K562 (cell line): ENCODE results near the gene MFSD6. TPM values are rescaled to one million over a fixed set of nuclear protein-coding genes. Genes with fewer than 3 reads are reported as not detected.

Experiments used
- BRF2 ChIP-seq: IDR thresholded peaks from 3 replicates; pipeline ENCODE4 v1.6.1; 2011; ENCODE audit warnings: borderline replicate concordance, mild to moderate bottlenecking; ENCODE audit not compliant: insufficient read length, insufficient read depth
- CBFB ChIP-seq: sonication (generic); formaldehyde crosslinking; IDR thresholded peaks from 2 replicates; pipeline ENCODE4 v1.4.0; 2020; ENCODE audit warnings: mild to moderate bottlenecking, missing genetic modification reagents
- ETV1 ChIP-seq: fragments of 450-650 bp; conservative IDR thresholded peaks from 2 replicates; pipeline ENCODE4 v1.6.1; 2016; ENCODE audit warnings: missing genetic modification characterization, control low read depth, low read depth, missing compliant biosample characterization
- GATAD2B ChIP-seq: fragments of 450-650 bp; IDR thresholded peaks from 2 replicates; pipeline ENCODE4 v1.6.1; 2017; ENCODE audit warnings: mild to moderate bottlenecking, borderline replicate concordance
- HDGF ChIP-seq: fragments of 450-650 bp; IDR thresholded peaks from 2 replicates; pipeline ENCODE4 v1.6.1; 2016
- ID3 ChIP-seq, 2 experiments: fragments of 250-450 bp in 1 of 2; fragments of 450-650 bp in 1 of 2; sonication (Bioruptor Pico) in 1 of 2; IDR thresholded peaks; 2 replicates each; pipeline versions ENCODE4 v1.6.1 to v1.8.0; 2016 to 2021; ENCODE audit warnings: mild to moderate bottlenecking in 2 of 2, moderate library complexity in 2 of 2, missing compliant biosample characterization in 1 of 2, missing genetic modification characterization in 1 of 2
- MBD2 ChIP-seq: sonication (generic); IDR thresholded peaks from 2 replicates; pipeline ENCODE4 v1.6.1; 2016; ENCODE audit warnings: low read depth, borderline replicate concordance
- NR3C1 ChIP-seq: sonication (generic); formaldehyde crosslinking; IDR thresholded peaks from 2 replicates; pipeline ENCODE4 v1.8.1; 2022; ENCODE audit warnings: missing genetic modification reagents
- RNF2 ChIP-seq: sonication (generic); IDR thresholded peaks from 2 replicates; pipeline ENCODE4 v1.6.1; 2016
- SOX6 ChIP-seq: fragments of 450-650 bp; IDR thresholded peaks from 2 replicates; pipeline ENCODE4 v1.6.1; 2014; ENCODE audit warnings: mild to moderate bottlenecking
- TSC22D4 ChIP-seq: fragments of 450-650 bp; IDR thresholded peaks from 2 replicates; pipeline ENCODE4 v1.6.1; 2016; ENCODE audit warnings: missing genetic modification characterization, missing biosample characterization, control low read depth
- ZFP30 ChIP-seq: fragments of 250-450 bp; sonication (Bioruptor Pico); IDR thresholded peaks from 2 replicates; pipeline ENCODE4 v1.8.0; 2022; ENCODE audit warnings: moderate library complexity, mild to moderate bottlenecking, inconsistent platforms, borderline replicate concordance
- ZMIZ1 ChIP-seq, 2 experiments: fragments of 150-350 bp in 1 of 2; IDR thresholded peaks; 2 replicates each; pipeline ENCODE4 v1.6.1; 2012 to 2016; ENCODE audit warnings: low read depth in 2 of 2, low read length in 2 of 2, mild to moderate bottlenecking in 1 of 2, moderate library complexity in 1 of 2
- ZNF197 ChIP-seq: fragments of 200-800 bp; sonication (Bioruptor generic); IDR thresholded peaks from 2 replicates; pipeline ENCODE4 v1.6.1; 2016; ENCODE audit warnings: low read depth, missing genetic modification characterization, missing compliant biosample characterization
- polyA plus RNA-seq, 8 experiments: library from polyadenylated mRNA; depleted of rRNA in 4 of 8; stranded (reverse) in 5 of 8; unstranded in 3 of 8; fragments of >200 nt; fragmentation: Nextera tagmentation in 2 of 8; fragmentation: Illumina TruSeq in 1 of 8; extraction: Ambion mirVana in 2 of 8; extraction: Trizol in 1 of 8; gene quantifications; 2 replicates each; pipeline versions ENCODE4 v1.2.1 to v1.2.3, GENCODE V29; 2011 to 2014; ENCODE audit warnings: inconsistent platforms in 1 of 8, missing spikeins in 1 of 8
- total RNA-seq, 7 experiments: library from RNA; depleted of rRNA in 6 of 7; stranded (reverse); fragments of >200 nt in 6 of 7; fragmentation: Illumina TruSeq in 2 of 7; extraction: Trizol in 2 of 7; gene quantifications; 2 replicates each; pipeline versions ENCODE4 v1.2.1 to v1.2.3, GENCODE V29; 2011 to 2021; ENCODE audit warnings: low replicate concordance in 1 of 7
- TF ChIP-seq, protein P1 (sequence below): fragments of 450-650 bp; formaldehyde crosslinking; IDR thresholded peaks from 2 replicates; pipeline ENCODE4 v1.4.0; 2022; ENCODE audit warnings: mild to moderate bottlenecking, moderate library complexity
- TF ChIP-seq, protein P2 (sequence below): sonication (generic); formaldehyde crosslinking; IDR thresholded peaks from 2 replicates; pipeline ENCODE4 v1.8.0; 2022; ENCODE audit warnings: mild to moderate bottlenecking, missing genetic modification reagents

Gene MFSD6
- total and polyA plus RNA-seq, 9 of the 15 experiments (the other 6 are each of a cell fraction or from before 2014, with no cell fraction given): 1.1 to 7.9 (median 4.4) TPM

DNA sequence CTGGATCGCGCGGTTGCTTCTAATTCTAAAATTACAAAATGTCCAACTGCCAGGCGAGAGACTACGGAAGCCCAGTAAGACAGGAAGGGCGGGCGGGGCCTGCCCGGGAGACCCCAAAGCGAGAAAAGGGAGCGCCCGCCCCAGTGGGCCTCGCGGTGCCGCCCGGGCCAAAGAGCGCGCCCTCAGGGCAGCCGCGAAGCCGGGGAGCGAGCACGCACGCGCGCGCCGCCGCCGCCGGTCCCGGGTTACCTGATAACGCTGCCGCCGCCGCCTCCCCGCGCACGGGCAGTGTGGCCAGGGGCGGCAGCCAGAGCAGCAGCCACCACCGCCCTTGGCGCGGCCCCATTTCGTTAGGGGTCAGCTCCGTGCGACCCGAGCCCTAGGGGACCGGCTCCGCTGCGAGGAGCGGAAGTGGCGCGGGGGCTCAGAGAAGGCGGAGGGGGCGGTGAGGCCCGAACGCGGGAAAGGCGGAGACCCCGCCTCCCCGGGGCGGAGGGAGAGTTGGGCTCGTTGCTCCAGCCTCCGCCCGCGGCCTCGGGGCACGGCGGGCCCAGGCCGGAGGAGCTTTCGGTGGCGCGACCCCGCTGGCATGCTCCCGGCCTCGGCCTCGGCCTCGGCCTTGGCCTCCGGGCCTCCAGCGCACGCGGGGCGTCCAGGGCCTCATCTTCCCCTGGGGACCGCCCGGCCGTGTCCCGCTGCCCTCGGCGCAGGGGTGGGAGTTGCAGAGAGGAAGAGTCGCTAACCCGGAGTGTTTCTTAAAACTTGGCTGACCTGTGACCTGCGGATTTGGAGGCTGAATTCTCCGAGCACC lies 126.4 kb downstream of the MFSD6 start, which contains the start of gene NEMP2 (continued):
- TF ChIP-seq CBFB (CRISPR knock-in tag) (no peak), ZNF197 (CRISPR knock-in tag) (no peak), ETV1 (tag) (peak; percentile 68), TSC22D4 (no peak), RNF2 (0 out of 2 replicates have a peak, but pooled peaks have one; percentile 52), MBD2 (peak; percentile 7; the same call in 1 of the 2 replicates), SOX6 (0 out of 2 replicates have a peak, but pooled peaks have one; percentile 30), ZMIZ1 (IDR thresholded peaks at IDR 0.05; ENCODE audit: low read depth in 2 of 2, low read length in 2 of 2) (no peak), ID3 (CRISPR knock-in tag; IDR thresholded peaks at IDR 0.05) (no peak), ID3 (tag; IDR thresholded peaks at IDR 0.05) (peak; percentile 71; the same call in 1 of the 2 replicates), NR3C1 (peak; percentile 73; the same call in 1 of the 2 replicates), GATAD2B (0 out of 2 replicates have a peak, but pooled peaks have one; percentile 35), BRF2 (no peak), ZFP30 (CRISPR knock-in tag) (no peak), HDGF (no peak)
- TF ChIP-seq, protein P1, sequence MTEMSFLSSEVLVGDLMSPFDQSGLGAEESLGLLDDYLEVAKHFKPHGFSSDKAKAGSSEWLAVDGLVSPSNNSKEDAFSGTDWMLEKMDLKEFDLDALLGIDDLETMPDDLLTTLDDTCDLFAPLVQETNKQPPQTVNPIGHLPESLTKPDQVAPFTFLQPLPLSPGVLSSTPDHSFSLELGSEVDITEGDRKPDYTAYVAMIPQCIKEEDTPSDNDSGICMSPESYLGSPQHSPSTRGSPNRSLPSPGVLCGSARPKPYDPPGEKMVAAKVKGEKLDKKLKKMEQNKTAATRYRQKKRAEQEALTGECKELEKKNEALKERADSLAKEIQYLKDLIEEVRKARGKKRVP (CRISPR knock-in tag): no peak
- TF ChIP-seq, protein P2, sequence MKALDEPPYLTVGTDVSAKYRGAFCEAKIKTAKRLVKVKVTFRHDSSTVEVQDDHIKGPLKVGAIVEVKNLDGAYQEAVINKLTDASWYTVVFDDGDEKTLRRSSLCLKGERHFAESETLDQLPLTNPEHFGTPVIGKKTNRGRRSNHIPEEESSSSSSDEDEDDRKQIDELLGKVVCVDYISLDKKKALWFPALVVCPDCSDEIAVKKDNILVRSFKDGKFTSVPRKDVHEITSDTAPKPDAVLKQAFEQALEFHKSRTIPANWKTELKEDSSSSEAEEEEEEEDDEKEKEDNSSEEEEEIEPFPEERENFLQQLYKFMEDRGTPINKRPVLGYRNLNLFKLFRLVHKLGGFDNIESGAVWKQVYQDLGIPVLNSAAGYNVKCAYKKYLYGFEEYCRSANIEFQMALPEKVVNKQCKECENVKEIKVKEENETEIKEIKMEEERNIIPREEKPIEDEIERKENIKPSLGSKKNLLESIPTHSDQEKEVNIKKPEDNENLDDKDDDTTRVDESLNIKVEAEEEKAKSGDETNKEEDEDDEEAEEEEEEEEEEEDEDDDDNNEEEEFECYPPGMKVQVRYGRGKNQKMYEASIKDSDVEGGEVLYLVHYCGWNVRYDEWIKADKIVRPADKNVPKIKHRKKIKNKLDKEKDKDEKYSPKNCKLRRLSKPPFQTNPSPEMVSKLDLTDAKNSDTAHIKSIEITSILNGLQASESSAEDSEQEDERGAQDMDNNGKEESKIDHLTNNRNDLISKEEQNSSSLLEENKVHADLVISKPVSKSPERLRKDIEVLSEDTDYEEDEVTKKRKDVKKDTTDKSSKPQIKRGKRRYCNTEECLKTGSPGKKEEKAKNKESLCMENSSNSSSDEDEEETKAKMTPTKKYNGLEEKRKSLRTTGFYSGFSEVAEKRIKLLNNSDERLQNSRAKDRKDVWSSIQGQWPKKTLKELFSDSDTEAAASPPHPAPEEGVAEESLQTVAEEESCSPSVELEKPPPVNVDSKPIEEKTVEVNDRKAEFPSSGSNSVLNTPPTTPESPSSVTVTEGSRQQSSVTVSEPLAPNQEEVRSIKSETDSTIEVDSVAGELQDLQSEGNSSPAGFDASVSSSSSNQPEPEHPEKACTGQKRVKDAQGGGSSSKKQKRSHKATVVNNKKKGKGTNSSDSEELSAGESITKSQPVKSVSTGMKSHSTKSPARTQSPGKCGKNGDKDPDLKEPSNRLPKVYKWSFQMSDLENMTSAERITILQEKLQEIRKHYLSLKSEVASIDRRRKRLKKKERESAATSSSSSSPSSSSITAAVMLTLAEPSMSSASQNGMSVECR (CRISPR knock-in tag): peak; percentile 70
